Measurements from ENCODE around the gene UNC5C.
"Not testable (repeated sequence)": the region's sequence is repeated elsewhere in the genome, so short reads cannot be mapped to it uniquely, and the experiment has no call there.

Gene UNC5C

GRCh38 chr4:95204873-95205272, 343.9 kb downstream of the UNC5C start:
- no peak for DNase-seq

GRCh38 chr4:95204267-95204844, 344.4 kb downstream of the UNC5C start:
- no peak for DNase-seq

GRCh38 chr4:95198961-95199360, 349.8 kb downstream of the UNC5C start:
- no peak for DNase-seq

GRCh38 chr4:95197353-95197752, 351.4 kb downstream of the UNC5C start:
- no peak for DNase-seq

- DNase-seq = no peak
Measured at GRCh38 chr4:95193391-95194224, 355.2 kb downstream of the UNC5C start.

GRCh38 chr4:95191537-95191936, 357.2 kb downstream of the UNC5C start:
- DNase-seq = no peak

GRCh38 chr4:95190751-95191436, 357.9 kb downstream of the UNC5C start:
- DNase-seq = no peak

GRCh38 chr4:95188701-95189370, 359.9 kb downstream of the UNC5C start:
- DNase-seq = no peak

GRCh38 chr4:95186666-95187065, 362.1 kb downstream of the UNC5C start:
- DNase-seq = no peak

- no peak for DNase-seq
Measured at GRCh38 chr4:95183656-95184408, 364.9 kb downstream of the UNC5C start.

GRCh38 chr4:95181996-95182306, 366.8 kb downstream of the UNC5C start:
- no peak for DNase-seq

- no peak for DNase-seq
Measured at GRCh38 chr4:95181243-95181995, 367.4 kb downstream of the UNC5C start.

- no peak for DNase-seq
Measured at GRCh38 chr4:95180531-95181242, 368.1 kb downstream of the UNC5C start.

- DNase-seq = no peak
Measured at GRCh38 chr4:95178938-95179337, 369.8 kb downstream of the UNC5C start.

- DNase-seq = not testable (repeated sequence)
Measured at GRCh38 chr4:95171377-95171776, 377.4 kb downstream of the UNC5C start.

- no peak for DNase-seq
Measured at GRCh38 chr4:95170176-95170575, 378.6 kb downstream of the UNC5C start.

- no peak for DNase-seq
Measured at GRCh38 chr4:95167805-95168204, 381.0 kb downstream of the UNC5C start.

- DNase-seq = peak; percentile 24
Measured at GRCh38 chr4:95165926-95166524, 382.7 kb downstream of the UNC5C start.

GRCh38 chr4:95162867-95163266, 385.9 kb downstream of the UNC5C start:
- no peak for DNase-seq

GRCh38 chr4:95161781-95162469, 386.8 kb downstream of the UNC5C start:
- no peak for DNase-seq
